Activated naive CD8-positive, alpha-beta T cell treated with anti-CD3 and anti-CD28 coated beads, Interleukin-2, amount 50 U/mL, for 24 hours (primary cell): ENCODE data around the gene CHST11.
"Not testable (repeated sequence)": the region's sequence is repeated elsewhere in the genome, so short reads cannot be mapped to it uniquely, and the experiment has no call there.

ENCODE experiments used
- ATAC-seq: fragments of 150-1000 bp; cut with Tn5 transposase; one replicate; pipeline ENCODE4 v1.10.0; 2021
- DNase-seq: peaks from one replicate; pipeline ENCODE4 v3.0.0; 2021
- H3K27ac Mint-ChIP-seq: one replicate; pipeline ENCODE4 v1.8.0; 2021; ENCODE audit warnings: mild to moderate bottlenecking, mixed read lengths
- H3K27me3 Mint-ChIP-seq: one replicate; pipeline ENCODE4 v1.8.0; 2021; ENCODE audit warnings: mixed read lengths
- H3K36me3 Mint-ChIP-seq: one replicate; pipeline ENCODE4 v1.8.0; 2021; ENCODE audit warnings: low read depth, mixed read lengths
- H3K4me1 Mint-ChIP-seq: one replicate; pipeline ENCODE4 v1.8.0; 2021; ENCODE audit warnings: mixed read lengths
- H3K4me3 Mint-ChIP-seq: one replicate; pipeline ENCODE4 v1.8.0; 2021; ENCODE audit warnings: mild to moderate bottlenecking, moderate library complexity, mixed read lengths
- H3K9me3 Mint-ChIP-seq: one replicate; pipeline ENCODE4 v1.8.0; 2021; ENCODE audit warnings: mixed read lengths

CHST11 gene

GRCh38 chr12:104566244-104566993, 109.7 kb downstream of the CHST11 start:
- Mint-ChIP-seq H3K9me3 (peaks cover 10% of the 10 kb centered on the region), H3K27me3 (no peaks in the 10 kb centered on the region), H3K27ac (peak overlapping the region; percentile 12), H3K36me3 (peaks cover 17% of the 10 kb centered on the region), H3K4me1 (peaks cover 51% of the 10 kb centered on the region), H3K4me3 (no peak overlapping the region)
- DNase-seq (peak; percentile 36), ATAC-seq (no peak)

GRCh38 chr12:104567832-104568486, 111.2 kb downstream of the CHST11 start:
- no peak overlapping the region for H3K4me3 Mint-ChIP-seq
- no peak for ATAC-seq
- H3K27me3 Mint-ChIP-seq, result no peaks in the 10 kb centered on the region
- H3K9me3 Mint-ChIP-seq, result peaks cover 10% of the 10 kb centered on the region
- peaks cover 60% of the 10 kb centered on the region for H3K4me1 Mint-ChIP-seq
- no peak for DNase-seq
- peak overlapping the region; percentile 44 for H3K27ac Mint-ChIP-seq
- H3K36me3 Mint-ChIP-seq, result peaks cover 17% of the 10 kb centered on the region

- DNase-seq (no peak), ATAC-seq (no peak)
- peaks cover 14% of the 10 kb centered on the region for H3K36me3 Mint-ChIP-seq
- H3K4me1 Mint-ChIP-seq, result peaks cover 60% of the 10 kb centered on the region
- H3K27ac Mint-ChIP-seq, result peak overlapping the region; percentile 44
- H3K4me3 Mint-ChIP-seq, result no peak overlapping the region
- no peaks in the 10 kb centered on the region for H3K27me3 Mint-ChIP-seq
- peaks cover 7% of the 10 kb centered on the region for H3K9me3 Mint-ChIP-seq
Observed at GRCh38 chr12:104568487-104568868, 111.7 kb downstream of the CHST11 start.

GRCh38 chr12:104568935-104569334, 112.2 kb downstream of the CHST11 start:
- H3K9me3 Mint-ChIP-seq, result peaks cover 4% of the 10 kb centered on the region
- DNase-seq, result no peak
- ATAC-seq, result no peak
- H3K36me3 Mint-ChIP-seq, result peaks cover 10% of the 10 kb centered on the region
- H3K4me1 Mint-ChIP-seq, result peaks cover 62% of the 10 kb centered on the region
- no peak overlapping the region for H3K4me3 Mint-ChIP-seq
- peak overlapping the region; percentile 44 for H3K27ac Mint-ChIP-seq
- no peaks in the 10 kb centered on the region for H3K27me3 Mint-ChIP-seq

GRCh38 chr12:104569346-104570173, 112.8 kb downstream of the CHST11 start:
- Mint-ChIP-seq H3K27ac (peak overlapping the region; percentile 36), H3K9me3 (peaks cover 3% of the 10 kb centered on the region), H3K27me3 (no peaks in the 10 kb centered on the region), H3K4me3 (peak overlapping the region; percentile 48), H3K4me1 (peaks cover 63% of the 10 kb centered on the region), H3K36me3 (peaks cover 4% of the 10 kb centered on the region)
- DNase-seq (peak; percentile 58), ATAC-seq (peak; percentile 91)

GRCh38 chr12:104570174-104570907, 113.6 kb downstream of the CHST11 start:
- no peak for DNase-seq
- Mint-ChIP-seq H3K36me3 (peaks cover 2% of the 10 kb centered on the region), H3K9me3 (no peaks in the 10 kb centered on the region), H3K4me1 (peaks cover 67% of the 10 kb centered on the region), H3K4me3 (peak overlapping the region; percentile 48), H3K27ac (peak overlapping the region; percentile 36), H3K27me3 (no peaks in the 10 kb centered on the region)
- no peak for ATAC-seq

DNA sequence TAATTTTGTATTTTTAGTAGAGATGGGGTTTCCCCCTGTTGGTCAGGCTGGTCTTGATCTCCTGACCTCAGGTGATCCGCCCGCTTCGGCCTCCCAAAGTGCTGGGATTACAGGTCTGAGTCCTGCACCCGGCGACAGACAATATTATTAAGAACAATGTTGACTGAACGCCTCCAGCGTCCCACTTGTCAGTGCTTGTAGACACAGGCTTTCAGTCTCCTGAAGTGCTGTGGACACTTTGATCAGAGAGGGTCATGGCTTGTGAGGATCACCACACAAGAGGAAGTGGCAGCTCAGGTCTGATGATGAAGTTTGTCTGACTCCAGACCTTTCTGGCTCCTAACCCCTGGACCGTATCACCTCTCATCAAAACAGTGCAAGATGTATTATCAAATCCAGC, 114.6 kb downstream of the CHST11 start:
- H3K4me3 Mint-ChIP-seq, result no peak overlapping the region
- no peak for ATAC-seq
- H3K9me3 Mint-ChIP-seq, result no peaks in the 10 kb centered on the region
- peaks cover 67% of the 10 kb centered on the region for H3K4me1 Mint-ChIP-seq
- no peaks in the 10 kb centered on the region for H3K36me3 Mint-ChIP-seq
- no peaks in the 10 kb centered on the region for H3K27me3 Mint-ChIP-seq
- DNase-seq, result no peak
- H3K27ac Mint-ChIP-seq, result no peak overlapping the region

GRCh38 chr12:104574353-104574752, 117.6 kb downstream of the CHST11 start:
- not testable (repeated sequence) for DNase-seq, ATAC-seq, H3K27ac Mint-ChIP-seq, H3K9me3 Mint-ChIP-seq, H3K4me3 Mint-ChIP-seq, H3K36me3 Mint-ChIP-seq, H3K27me3 Mint-ChIP-seq
- peaks cover 71% of the 10 kb centered on the region for H3K4me1 Mint-ChIP-seq

DNA sequence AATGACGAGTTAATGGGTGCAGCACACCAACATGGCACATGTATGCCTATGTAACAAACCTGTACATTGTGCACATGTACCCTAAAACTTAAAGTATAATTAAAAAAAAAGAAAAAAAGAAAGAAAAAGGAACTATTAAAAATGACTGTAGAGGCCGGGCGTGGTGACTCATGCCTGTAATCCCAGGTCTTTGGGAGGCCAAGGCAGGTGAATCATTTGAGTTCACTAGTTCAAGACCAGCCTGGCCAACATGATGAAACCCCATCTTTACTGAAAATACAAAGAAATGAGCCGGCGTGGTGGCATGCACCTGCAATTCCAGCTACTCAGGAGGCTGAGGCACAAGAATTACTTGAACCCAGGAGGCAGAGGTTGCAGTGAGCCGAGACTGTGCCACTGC, 118.0 kb downstream of the CHST11 start:
- peaks cover 71% of the 10 kb centered on the region for H3K4me1 Mint-ChIP-seq
- DNase-seq, ATAC-seq, H3K4me3 Mint-ChIP-seq, H3K27ac Mint-ChIP-seq, H3K9me3 Mint-ChIP-seq, H3K27me3 Mint-ChIP-seq, H3K36me3 Mint-ChIP-seq: not testable (repeated sequence)

- ATAC-seq (no peak), DNase-seq (no peak)
- Mint-ChIP-seq H3K27ac (no peak overlapping the region), H3K27me3 (no peaks in the 10 kb centered on the region), H3K4me3 (no peak overlapping the region), H3K4me1 (peaks cover 71% of the 10 kb centered on the region), H3K36me3 (peaks cover 5% of the 10 kb centered on the region), H3K9me3 (no peaks in the 10 kb centered on the region)
Observed at GRCh38 chr12:104575442-104576186, 118.9 kb downstream of the CHST11 start.

- DNase-seq (no peak), ATAC-seq (no peak)
- Mint-ChIP-seq H3K4me3 (no peak overlapping the region), H3K27me3 (no peaks in the 10 kb centered on the region), H3K36me3 (peaks cover 5% of the 10 kb centered on the region), H3K4me1 (peaks cover 69% of the 10 kb centered on the region), H3K9me3 (no peaks in the 10 kb centered on the region), H3K27ac (no peak overlapping the region)
Observed at GRCh38 chr12:104576187-104576778, 119.5 kb downstream of the CHST11 start.

GRCh38 chr12:104576980-104577580, 120.3 kb downstream of the CHST11 start:
- Mint-ChIP-seq H3K4me1 (peaks cover 71% of the 10 kb centered on the region), H3K9me3 (no peaks in the 10 kb centered on the region), H3K27ac (peak overlapping the region; percentile 9), H3K36me3 (peaks cover 5% of the 10 kb centered on the region), H3K4me3 (no peak overlapping the region), H3K27me3 (no peaks in the 10 kb centered on the region)
- ATAC-seq (no peak), DNase-seq (no peak)

DNA sequence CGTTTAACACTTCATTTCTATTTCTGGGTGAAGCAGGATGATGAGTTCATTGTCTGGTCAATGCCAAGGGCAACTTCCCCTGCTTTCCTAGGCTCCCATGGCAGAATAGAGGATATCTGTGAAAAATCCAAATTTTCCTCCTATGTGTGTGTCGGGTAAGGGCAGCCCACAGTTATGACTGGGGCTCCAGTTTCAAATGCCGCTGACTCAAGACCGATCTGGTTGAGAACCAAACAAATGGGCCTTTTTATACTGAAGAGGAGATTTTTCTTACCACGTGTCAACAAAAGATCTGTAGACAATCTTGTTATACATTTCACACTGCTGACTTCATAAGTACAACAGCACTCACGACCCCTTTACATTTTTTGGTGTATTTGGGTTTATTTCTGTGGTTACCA, 120.8 kb downstream of the CHST11 start:
- H3K4me3 Mint-ChIP-seq, result no peak overlapping the region
- ATAC-seq, result peak; percentile 63
- H3K4me1 Mint-ChIP-seq, result peaks cover 71% of the 10 kb centered on the region
- H3K27ac Mint-ChIP-seq, result peak overlapping the region; percentile 9
- H3K36me3 Mint-ChIP-seq, result peaks cover 5% of the 10 kb centered on the region
- DNase-seq, result no peak
- no peaks in the 10 kb centered on the region for H3K27me3 Mint-ChIP-seq
- H3K9me3 Mint-ChIP-seq, result no peaks in the 10 kb centered on the region
